22Rv1 (cell line): ENCODE data around the gene NKX2-2.

Experiments
- ZFX ChIP-seq: fragments of 450-650 bp; IDR thresholded peaks from 2 replicates; pipeline ENCODE4 v1.6.1; 2017; ENCODE audit warnings: antibody characterized with exemption, borderline replicate concordance
- TF ChIP-seq, protein P1 (sequence below): fragments of 450-650 bp; IDR thresholded peaks from 2 replicates; pipeline ENCODE4 v1.5.1; 2017; ENCODE audit warnings: mild to moderate bottlenecking

DNA sequence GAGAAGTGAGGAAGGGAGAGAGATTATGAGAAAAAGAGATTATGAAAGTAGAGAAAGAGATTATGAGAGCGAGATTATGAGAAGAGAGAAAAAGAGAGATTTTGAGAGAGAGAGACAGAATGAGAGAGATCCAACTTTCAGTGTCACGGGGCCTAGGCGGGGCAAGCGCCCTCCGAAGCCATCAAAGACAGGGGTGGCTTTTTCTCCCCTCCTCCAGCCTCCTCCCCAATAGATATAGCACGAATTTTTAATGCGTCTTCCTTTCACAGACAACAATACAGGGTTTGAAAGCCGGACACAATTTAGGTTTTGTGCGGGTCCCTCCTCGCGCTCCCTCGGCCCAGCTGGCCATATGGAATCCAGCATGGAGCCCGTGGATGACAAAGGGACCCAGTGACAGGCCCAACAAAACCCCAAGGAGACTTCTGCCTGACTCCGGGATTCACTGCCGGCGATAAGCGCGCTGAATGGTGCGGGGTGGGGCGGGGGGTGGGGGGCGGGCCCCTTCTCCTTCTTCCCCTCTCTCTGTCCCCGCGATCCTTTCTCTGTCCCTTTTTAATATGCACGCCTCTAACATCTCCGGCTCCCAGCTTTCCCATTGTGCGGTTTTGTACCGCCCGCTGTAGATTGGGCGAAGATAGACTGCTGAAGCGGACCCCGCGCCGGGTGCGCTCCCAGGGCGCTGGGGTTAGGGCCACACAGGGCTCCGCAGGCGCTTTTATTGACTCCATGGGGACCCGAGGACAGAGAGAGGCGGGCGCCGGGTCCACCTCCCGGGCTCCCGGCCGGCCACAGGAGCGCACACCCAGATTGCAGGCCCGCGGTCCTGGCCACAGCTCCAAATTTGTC is 5.4 kb downstream of the NKX2-2 start:
- TF ChIP-seq, protein P1, sequence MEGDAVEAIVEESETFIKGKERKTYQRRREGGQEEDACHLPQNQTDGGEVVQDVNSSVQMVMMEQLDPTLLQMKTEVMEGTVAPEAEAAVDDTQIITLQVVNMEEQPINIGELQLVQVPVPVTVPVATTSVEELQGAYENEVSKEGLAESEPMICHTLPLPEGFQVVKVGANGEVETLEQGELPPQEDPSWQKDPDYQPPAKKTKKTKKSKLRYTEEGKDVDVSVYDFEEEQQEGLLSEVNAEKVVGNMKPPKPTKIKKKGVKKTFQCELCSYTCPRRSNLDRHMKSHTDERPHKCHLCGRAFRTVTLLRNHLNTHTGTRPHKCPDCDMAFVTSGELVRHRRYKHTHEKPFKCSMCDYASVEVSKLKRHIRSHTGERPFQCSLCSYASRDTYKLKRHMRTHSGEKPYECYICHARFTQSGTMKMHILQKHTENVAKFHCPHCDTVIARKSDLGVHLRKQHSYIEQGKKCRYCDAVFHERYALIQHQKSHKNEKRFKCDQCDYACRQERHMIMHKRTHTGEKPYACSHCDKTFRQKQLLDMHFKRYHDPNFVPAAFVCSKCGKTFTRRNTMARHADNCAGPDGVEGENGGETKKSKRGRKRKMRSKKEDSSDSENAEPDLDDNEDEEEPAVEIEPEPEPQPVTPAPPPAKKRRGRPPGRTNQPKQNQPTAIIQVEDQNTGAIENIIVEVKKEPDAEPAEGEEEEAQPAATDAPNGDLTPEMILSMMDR = no peak
- TF ChIP-seq ZFX = no peak
